H1 (cell line): ENCODE results near the gene YWHAB. TPM values are rescaled to one million over a fixed set of nuclear protein-coding genes. Genes with fewer than 3 reads are reported as not detected.

ENCODE experiments used
- CTCF ChIA-PET: fragments of 300-600 bp; sonication (Branson Sonifier 250); formaldehyde crosslinking; loops from one replicate; lab custom pipeline; 2021; ENCODE audit not compliant: partially characterized antibody; lab: Charles Lee
- POLR2A ChIA-PET: fragments of 300-600 bp; sonication (Branson Sonifier 250); formaldehyde crosslinking; loops from one replicate; lab custom pipeline; 2021; ENCODE audit warnings: inconsistent platforms; ENCODE audit not compliant: partially characterized antibody; lab: Charles Lee
- DNase-seq, 2 experiments: peaks; one replicate each; pipeline versions ENCODE4 v3.0.0 to v3.0.0-alpha.2; 2010 to 2022; ENCODE audit warnings: low spot score in 2 of 2, low read depth in 1 of 2, mixed read lengths in 1 of 2
- FAIRE-seq: peaks from 2 replicates; lab custom pipeline; 2011; peaks lifted over from hg19 to GRCh38; lab: Jason Lieb, UNC
- H2AFZ ChIP-seq: 2 replicates; pipeline ENCODE4 v1.8.1; 2012; ENCODE audit warnings: low read length, inconsistent platforms
- H2AK5ac ChIP-seq: 2 replicates; pipeline ENCODE4 v1.6.1; 2013; ENCODE audit warnings: low read depth, low read length
- H2BK120ac ChIP-seq: replicated peaks from 2 replicates; pipeline ENCODE3; 2013; ENCODE audit warnings: low read depth, low read length, inconsistent platforms
- H2BK12ac ChIP-seq: 2 replicates; pipeline ENCODE4 v1.6.1; 2013; ENCODE audit warnings: low read depth, low read length
- H2BK15ac ChIP-seq: 2 replicates; pipeline ENCODE4 v1.6.1; 2013; ENCODE audit warnings: low read length
- H2BK20ac ChIP-seq: 2 replicates; pipeline ENCODE4 v1.6.1; 2013; ENCODE audit warnings: low read length
- H2BK5ac ChIP-seq: 2 replicates; pipeline ENCODE4 v1.6.1; 2013; ENCODE audit warnings: low read depth, low read length
- H3K14ac ChIP-seq: 2 replicates; pipeline ENCODE4 v1.6.1; 2013; ENCODE audit warnings: inconsistent platforms; ENCODE audit not compliant: insufficient read length
- H3K18ac ChIP-seq: 2 replicates; pipeline ENCODE4 v1.6.1; 2013; ENCODE audit warnings: low read length; ENCODE audit errors: extremely low read depth
- H3K23ac ChIP-seq: 2 replicates; pipeline ENCODE4 v1.6.1; 2013; ENCODE audit warnings: inconsistent platforms; ENCODE audit not compliant: insufficient read length
- H3K23me2 ChIP-seq: 2 replicates; pipeline ENCODE4 v1.6.1; 2013; ENCODE audit warnings: low read depth, low read length
- H3K27ac ChIP-seq: 2 replicates; pipeline ENCODE4 v1.6.1; 2011; ENCODE audit warnings: low read depth, low read length, inconsistent platforms
- H3K27me3 ChIP-seq, 4 experiments: replicated peaks in 1 of 4; 1 replicate in 1 of 4; 2 replicates in 3 of 4; pipeline versions ENCODE4 v1.6.1 to v1.8.1; 2011 to 2013; ENCODE audit warnings: low read length in 3 of 4, mild to moderate bottlenecking in 3 of 4, inconsistent platforms in 2 of 4, mixed read lengths in 2 of 4, moderate library complexity in 1 of 4; ENCODE audit not compliant: control insufficient read depth in 3 of 4, insufficient read depth in 3 of 4; ENCODE audit errors: extremely low read depth in 1 of 4
- H3K36me3 ChIP-seq, 4 experiments: 2 replicates each; pipeline versions ENCODE4 v1.6.1 to v1.8.1; 2011 to 2013; ENCODE audit warnings: mild to moderate bottlenecking in 4 of 4, low read length in 3 of 4, moderate library complexity in 2 of 4, control low read depth in 1 of 4, inconsistent platforms in 1 of 4; ENCODE audit not compliant: insufficient read depth in 4 of 4, control insufficient read depth in 2 of 4
- H3K4ac ChIP-seq: replicated peaks from 2 replicates; pipeline ENCODE3; 2013; ENCODE audit warnings: low read length, low read depth, mixed read lengths, inconsistent platforms; ENCODE audit not compliant: insufficient read length
- H3K4me1 ChIP-seq, 4 experiments: replicated peaks in 1 of 4; 1 replicate in 1 of 4; 2 replicates in 3 of 4; pipeline versions ENCODE4 v1.6.1 to v1.8.1; 2011 to 2013; ENCODE audit warnings: low read length in 3 of 4, inconsistent platforms in 2 of 4, mixed read lengths in 1 of 4; ENCODE audit not compliant: insufficient read depth in 4 of 4, control insufficient read depth in 3 of 4
- H3K4me2 ChIP-seq, 2 experiments: 2 replicates each; pipeline versions ENCODE4 v1.6.1 to v1.8.1; 2011 to 2013; ENCODE audit warnings: low read depth in 2 of 2, low read length in 2 of 2, control low read depth in 1 of 2, inconsistent platforms in 1 of 2, mild to moderate bottlenecking in 1 of 2; ENCODE audit not compliant: insufficient read depth in 1 of 2
- H3K4me3 ChIP-seq, 4 experiments: fragments of 200-600, 300-600 bp in 1 of 4; sonication (generic), shearing (Covaris generic), sonication (Bioruptor Twin) in 1 of 4; 2 replicates each; pipeline versions ENCODE4 v1.5.1 to v1.8.1; 2011 to 2016; ENCODE audit warnings: low read length in 4 of 4, low read depth in 3 of 4, control low read depth in 2 of 4, inconsistent platforms in 2 of 4, mild to moderate bottlenecking in 2 of 4, mixed read lengths in 1 of 4, moderate library complexity in 1 of 4; ENCODE audit not compliant: insufficient read depth in 2 of 4; ENCODE audit errors: extremely low read depth in 1 of 4
- H3K56ac ChIP-seq: replicated peaks from 2 replicates; pipeline ENCODE3; 2013; ENCODE audit warnings: low read depth, mild to moderate bottlenecking, mixed read lengths, low read length, inconsistent platforms; ENCODE audit not compliant: insufficient read length
- H3K79me1 ChIP-seq: 2 replicates; pipeline ENCODE4 v1.6.1; 2013; ENCODE audit warnings: low read depth, low read length, control low read depth
- H3K79me2 ChIP-seq, 2 experiments: 2 replicates each; pipeline versions ENCODE4 v1.6.1 to v1.8.1; 2012 to 2013; ENCODE audit warnings: low read length in 2 of 2, mild to moderate bottlenecking in 2 of 2, inconsistent platforms in 1 of 2; ENCODE audit not compliant: insufficient read depth in 2 of 2, control insufficient read depth in 1 of 2
- H3K9ac ChIP-seq, 4 experiments: replicated peaks in 1 of 4; 1 replicate in 1 of 4; 2 replicates in 3 of 4; pipeline versions ENCODE4 v1.6.1 to v1.8.1; 2011 to 2013; ENCODE audit warnings: low read depth in 3 of 4, low read length in 3 of 4, control low read depth in 2 of 4, mild to moderate bottlenecking in 2 of 4, moderate library complexity in 2 of 4, inconsistent platforms in 1 of 4; ENCODE audit errors: extremely low read depth in 1 of 4
- H3K9me3 ChIP-seq, 2 experiments: 2 replicates each; pipeline versions ENCODE4 v1.6.1 to v1.8.1; 2012 to 2013; ENCODE audit warnings: mild to moderate bottlenecking in 2 of 2, moderate library complexity in 2 of 2, control low read depth in 1 of 2, inconsistent platforms in 1 of 2, low read depth in 1 of 2, low read length in 1 of 2, mixed read lengths in 1 of 2; ENCODE audit not compliant: insufficient read depth in 2 of 2
- H4K20me1 ChIP-seq, 2 experiments: replicated peaks in 1 of 2; 2 replicates each; pipeline versions ENCODE3 to v1.8.1; 2011 to 2013; ENCODE audit warnings: inconsistent platforms in 2 of 2, low read length in 2 of 2, mild to moderate bottlenecking in 1 of 2; ENCODE audit not compliant: insufficient read depth in 2 of 2, control insufficient read depth in 1 of 2
- H4K5ac ChIP-seq: 2 replicates; pipeline ENCODE4 v1.6.1; 2013; ENCODE audit warnings: low read length, low read depth, mixed read lengths, inconsistent platforms; ENCODE audit not compliant: insufficient read length
- H4K8ac ChIP-seq: 2 replicates; pipeline ENCODE4 v1.8.0; 2013; ENCODE audit warnings: mild to moderate bottlenecking, moderate library complexity, low read length, inconsistent platforms; ENCODE audit not compliant: insufficient read depth; ENCODE audit errors: extremely low read depth
- H4K91ac ChIP-seq: replicated peaks from 2 replicates; pipeline ENCODE3; 2013; ENCODE audit warnings: low read length, mixed read lengths, inconsistent platforms; ENCODE audit not compliant: insufficient read length
- CBX8 ChIP-seq: fragments of 300-800, 300-1000 bp; sonication (generic); IDR thresholded peaks from 2 replicates; pipeline ENCODE4 v1.7.1; 2016; ENCODE audit warnings: low read depth, low read length, borderline replicate concordance
- CREB1 ChIP-seq: IDR thresholded peaks from 2 replicates; pipeline ENCODE4 v1.6.1; 2012; ENCODE audit warnings: inconsistent platforms
- JUND ChIP-seq: IDR thresholded peaks from 2 replicates; pipeline ENCODE4 v1.6.1; 2011; ENCODE audit warnings: mild to moderate bottlenecking, improper control_type of control experiment, low read length
- KDM1A ChIP-seq: fragments of 200-600, 300-600 bp; sonication (generic); IDR thresholded peaks from 2 replicates; pipeline ENCODE4 v1.7.1; 2016; ENCODE audit warnings: mild to moderate bottlenecking, low read length, borderline replicate concordance
- KDM4A ChIP-seq: IDR thresholded peaks from one replicate; pipeline ENCODE4 v1.7.1; 2012; ENCODE audit warnings: low read depth, mild to moderate bottlenecking, moderate library complexity, low read length, inconsistent platforms; ENCODE audit not compliant: severe bottlenecking
- SIRT6 ChIP-seq: IDR thresholded peaks from one replicate; pipeline ENCODE4 v1.7.1; 2012; ENCODE audit warnings: low read length, inconsistent platforms
- SRF ChIP-seq: IDR thresholded peaks from 2 replicates; pipeline ENCODE4 v1.6.1; 2011; ENCODE audit warnings: mild to moderate bottlenecking, low read depth, low read length, moderate library complexity
- ZNF274 ChIP-seq: IDR thresholded peaks from 2 replicates; pipeline ENCODE4 v1.7.0; 2012; ENCODE audit warnings: low read length, borderline replicate concordance; ENCODE audit errors: extremely low read depth
- WGBS, 2 experiments: shearing (Covaris generic) in 1 of 2; methylation state at CpG; one replicate each; pipeline versions ENCODE4 v1.1.6 to v1.1.7; 2013 to 2015; ENCODE audit warnings: low lambda C conversion rate in 2 of 2, mixed read lengths in 2 of 2, inconsistent platforms in 1 of 2, low coverage in 1 of 2, missing lambda C conversion rate in 1 of 2; ENCODE audit not compliant: insufficient replicate concordance in 2 of 2, insufficient coverage in 1 of 2, insufficient read length in 1 of 2; ENCODE audit errors: extremely low coverage in 1 of 2, missing lambda C conversion rate in 1 of 2; 5-methylcytosine and 5-hydroxymethylcytosine counted together
- polyA plus RNA-seq, 7 experiments: library from polyadenylated mRNA; depleted of rRNA in 3 of 7; stranded (reverse) in 5 of 7; unstranded in 2 of 7; fragments of >200 nt in 5 of 7; fragments of 200-250 nt in 2 of 7; gene quantifications; 1 replicate in 5 of 7; 2 replicates in 1 of 7; 4 replicates in 1 of 7; pipeline versions ENCODE4 v1.2.1 to v1.2.3, GENCODE V29; 2011 to 2013; ENCODE audit warnings: missing spikeins in 2 of 7, mixed read lengths in 2 of 7
- total RNA-seq: library from RNA; stranded (reverse); fragmentation: NEBNext Ultra II Directional; extraction: Animal tissue kit (Norgen Biotek cat#: 25700); gene quantifications from 2 replicates; pipeline ENCODE4 v1.2.1, GENCODE V29; 2021

YWHAB gene
- total and polyA plus RNA-seq, 2 of the 8 experiments (the other 6 are each of a cell fraction or from before 2014, with no cell fraction given): 72.9 to 256 TPM

GRCh38 chr20:44840826-44841225, 44.7 kb upstream of the YWHAB start:
- H2AK5ac ChIP-seq: no peak overlapping the region
- TF ChIP-seq SIRT6 (no peak), JUND (no peak), KDM1A (no peak), KDM4A (no peak), SRF (no peak), CBX8 (no peak), ZNF274 (no peak), CREB1 (no peak)
- TF ChIP-seq, all 59 proteins: peak for 0
- H3K4me1 ChIP-seq: peaks cover 0 to 3% (median 2%) of the 10 kb centered on the region in 4 experiments; a peak in 3 of 7 replicates
- no peak overlapping the region for H2BK120ac ChIP-seq
- H2AFZ ChIP-seq: no peak overlapping the region
- H3K79me2 ChIP-seq: no peaks in the 10 kb centered on the region
- H3K56ac ChIP-seq: no peak overlapping the region
- no peak overlapping the region for H3K18ac ChIP-seq
- no peaks in the 10 kb centered on the region; a peak in 1 of 4 replicates for H3K9me3 ChIP-seq
- no peaks in the 10 kb centered on the region for H3K79me1 ChIP-seq
- no peak overlapping the region for H3K4ac ChIP-seq
- no peak overlapping the region for H3K27ac ChIP-seq
- no peaks in the 10 kb centered on the region; the same call in 1 of the 2 replicates for H3K23me2 ChIP-seq
- no peak for FAIRE-seq
- ChIA-PET POLR2A (interaction anchor here (1.1 kb wide), 1 partner anchor 80 kb away, joined by 3 read pairs; no protein-coding TSS in a partner anchor), CTCF (interaction anchor here (0.7 to 1.4 kb wide), 5 partner anchors 9 to 157 kb away, joined by 3 to 4 read pairs (median 3); no protein-coding TSS in a partner anchor)
- H3K23ac ChIP-seq: no peak overlapping the region
- 91% methylated on average over 5 of the region's 5 CpGs; no CpG with 5 or more reads in 1 of the 2 experiments for WGBS, 2 experiments
- no peaks in the 10 kb centered on the region for H4K20me1 ChIP-seq
- H4K91ac ChIP-seq: no peak overlapping the region
- no peak overlapping the region for H4K5ac ChIP-seq
- DNase-seq: no peak
- H2BK15ac ChIP-seq: no peak overlapping the region
- H3K36me3 ChIP-seq: no peaks in the 10 kb centered on the region
- no peak overlapping the region for H3K4me3 ChIP-seq
- H3K9ac ChIP-seq: no peak overlapping the region
- no peak overlapping the region for H2BK5ac ChIP-seq
- H4K8ac ChIP-seq: no peak overlapping the region
- H2BK20ac ChIP-seq: no peak overlapping the region
- H2BK12ac ChIP-seq: no peak overlapping the region
- no peak overlapping the region for H3K14ac ChIP-seq
- no peaks in the 10 kb centered on the region; a peak in 1 of 7 replicates for H3K27me3 ChIP-seq
- H3K4me2 ChIP-seq: no peak overlapping the region
